HEK293T (cell line): Measurements from ENCODE around the gene CRYBG1.

Experiments
- FOXA1 ChIP-seq: fragments of 450-650 bp; IDR thresholded peaks from 2 replicates; pipeline ENCODE4 v1.6.1; 2016; ENCODE audit warnings: mild to moderate bottlenecking
- LEF1 ChIP-seq: fragments of 450-650 bp; IDR thresholded peaks from 2 replicates; pipeline ENCODE4 v1.6.1; 2017; ENCODE audit warnings: mild to moderate bottlenecking, borderline replicate concordance
- SP1 ChIP-seq: fragments of 450-650 bp; IDR thresholded peaks from 2 replicates; pipeline ENCODE4 v1.6.1; 2017
- SUZ12 ChIP-seq: fragments of 450-650 bp; IDR thresholded peaks from 2 replicates; pipeline ENCODE4 v1.6.1; 2016; ENCODE audit warnings: mild to moderate bottlenecking
- TARDBP ChIP-seq: fragments of 450-650 bp; IDR thresholded peaks from 2 replicates; pipeline ENCODE4 v1.6.1; 2016

- TF ChIP-seq SP1, result no peak
- TF ChIP-seq LEF1, result no peak
- TF ChIP-seq TARDBP, result no peak
- TF ChIP-seq FOXA1, result no peak
- TF ChIP-seq SUZ12, result no peak
Observed at GRCh38 chr6:106413722-106414121, 53.2 kb downstream of the CRYBG1 start.
